Ovary (tissue), 9 donors: ENCODE measurements around the gene NBEA. TPM values are rescaled to one million over a fixed set of nuclear protein-coding genes. Genes with fewer than 3 reads are reported as not detected.

Source experiments
- DNase-seq, 5 donors: peaks; one replicate each; pipeline ENCODE4 v3.0.0-alpha.2; 2019 to 2020
- H3K27ac ChIP-seq, 2 donors: fragments of 200-600 bp; one replicate each; pipeline versions ENCODE4 v1.5.1 to v1.8.0; 2019 to 2022
- H3K27me3 ChIP-seq: fragments of 200-600 bp; one replicate; pipeline ENCODE4 v1.8.0; 2022
- H3K36me3 ChIP-seq: fragments of 200-600 bp; sonication (generic); one replicate; pipeline ENCODE4 v1.5.1; 2019
- H3K4me1 ChIP-seq: one replicate; pipeline ENCODE4 v1.8.1; 2013; ENCODE audit warnings: mild to moderate bottlenecking, moderate library complexity; ENCODE audit not compliant: insufficient read depth
- H3K4me3 ChIP-seq: fragments of 200-600 bp; sonication (generic); one replicate; pipeline ENCODE4 v1.5.1; 2017
- H3K9me3 ChIP-seq, 2 donors: fragments of 200-600 bp in 1 of 2; sonication (generic) in 1 of 2; one replicate each; pipeline versions ENCODE4 v1.5.1 to v1.8.1; 2013 to 2019; ENCODE audit warnings: mild to moderate bottlenecking in 1 of 2, moderate library complexity in 1 of 2
- EP300 ChIP-seq: sonication (generic); formaldehyde crosslinking; IDR thresholded peaks from one replicate; pipeline ENCODE4 v1.6.1; 2017; ENCODE audit warnings: antibody characterized with exemption
- POLR2A ChIP-seq: fragments of 450-650 bp; IDR thresholded peaks from one replicate; pipeline ENCODE4 v1.6.1; 2017; ENCODE audit warnings: antibody characterized with exemption, mild to moderate bottlenecking, moderate library complexity
- WGBS, 3 donors: extraction: QIAGEN DNeasy Blood & Tissue Kit in 1 of 3; methylation state at CpG; one replicate each; pipeline versions ENCODE4 v1.1.5 to v1.1.7; 2013 to 2017; 5-methylcytosine and 5-hydroxymethylcytosine counted together
- intact Hi-C, 4 donors: fragments of 100-400 bp; cut with DNase I; formaldehyde crosslinking; loops; one replicate each; pipeline versions ENCODE4 v1.11.0 to v1.15.1; 2022 to 2023
- polyA plus RNA-seq, 2 donors: library from polyadenylated mRNA; stranded (reverse); fragments of 200-250 nt in 1 of 2; fragments of 350-450 nt in 1 of 2; fragmentation: Illumina TruSeq in 1 of 2; extraction: RNeasy Lipid Tissue Mini Kit (QIAGEN cat#74804) in 1 of 2; gene quantifications; one replicate each; pipeline ENCODE4 v1.2.3, GENCODE V29; 2013 to 2014
- total RNA-seq, 7 donors: library from RNA; depleted of rRNA in 2 of 7; stranded (reverse); fragments of >200 nt in 2 of 7; fragmentation: NEBNext Ultra II Directional in 3 of 7; extraction: Animal tissue kit (Norgen Biotek cat#: 25700) in 3 of 7; gene quantifications; one replicate each; pipeline versions ENCODE4 v1.1.0 to v1.2.4, GENCODE V29; 2016 to 2023
- TF ChIP-seq, protein P1 (sequence below), 3 donors: fragments of 450-650 bp in 2 of 3; fragments of 200-600 bp in 1 of 3; IDR thresholded peaks; one replicate each; pipeline versions ENCODE4 v1.5.1 to v1.8.0; 2016 to 2022; ENCODE audit warnings: antibody characterized with exemption in 3 of 3, mild to moderate bottlenecking in 1 of 3
- donor health status: DM: no; HTN: no; CAD: no; lungs with moderate emphysema.
- donor health status: DM: no; HTN: no; CAD: no.
- donor health status: Bipolar disorder and iron deficiency.
- donor health status: DM: yes; HTN: yes; CAD: no.
- donor health status: DM: no; HTN: no; CAD: no.
- donor health status: DM: yes; HTN: yes; CAD: no.

NBEA gene
- total and polyA plus RNA-seq, 9 donors = 5.8 to 18.9 (median 16.0) TPM

DNA sequence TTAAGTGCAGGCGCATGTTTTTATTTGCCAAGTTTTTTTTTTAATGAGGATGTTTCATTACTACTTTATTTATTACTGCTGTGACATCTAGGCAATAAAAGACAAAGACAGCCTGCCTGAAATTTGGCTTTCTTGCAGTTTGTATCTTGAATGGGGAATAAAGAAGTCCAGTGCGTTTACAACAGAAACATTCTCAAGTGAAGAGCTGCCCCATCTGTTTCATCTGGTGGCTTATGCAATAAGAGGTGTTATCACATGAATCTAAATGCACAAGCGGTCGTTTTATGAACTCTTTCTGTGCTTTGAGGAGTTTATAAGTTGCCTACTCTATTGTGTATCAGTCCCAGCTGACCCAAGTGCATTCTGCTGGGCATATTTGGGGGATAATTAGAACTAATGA is 547.0 kb downstream of the NBEA start:
- Histone ChIP-seq H3K27ac (no peak overlapping the region), H3K36me3 (no peaks in the 10 kb centered on the region), H3K9me3 (no peaks in the 10 kb centered on the region), H3K4me3 (no peak overlapping the region), H3K4me1 (no peaks in the 10 kb centered on the region), H3K27me3 (no peaks in the 10 kb centered on the region)
- TF ChIP-seq, protein P1, sequence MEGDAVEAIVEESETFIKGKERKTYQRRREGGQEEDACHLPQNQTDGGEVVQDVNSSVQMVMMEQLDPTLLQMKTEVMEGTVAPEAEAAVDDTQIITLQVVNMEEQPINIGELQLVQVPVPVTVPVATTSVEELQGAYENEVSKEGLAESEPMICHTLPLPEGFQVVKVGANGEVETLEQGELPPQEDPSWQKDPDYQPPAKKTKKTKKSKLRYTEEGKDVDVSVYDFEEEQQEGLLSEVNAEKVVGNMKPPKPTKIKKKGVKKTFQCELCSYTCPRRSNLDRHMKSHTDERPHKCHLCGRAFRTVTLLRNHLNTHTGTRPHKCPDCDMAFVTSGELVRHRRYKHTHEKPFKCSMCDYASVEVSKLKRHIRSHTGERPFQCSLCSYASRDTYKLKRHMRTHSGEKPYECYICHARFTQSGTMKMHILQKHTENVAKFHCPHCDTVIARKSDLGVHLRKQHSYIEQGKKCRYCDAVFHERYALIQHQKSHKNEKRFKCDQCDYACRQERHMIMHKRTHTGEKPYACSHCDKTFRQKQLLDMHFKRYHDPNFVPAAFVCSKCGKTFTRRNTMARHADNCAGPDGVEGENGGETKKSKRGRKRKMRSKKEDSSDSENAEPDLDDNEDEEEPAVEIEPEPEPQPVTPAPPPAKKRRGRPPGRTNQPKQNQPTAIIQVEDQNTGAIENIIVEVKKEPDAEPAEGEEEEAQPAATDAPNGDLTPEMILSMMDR (IDR thresholded peaks at IDR 0.05) = no peak
- no peak for TF ChIP-seq EP300
- TF ChIP-seq POLR2A = no peak
- DNase-seq = no peak
- 65 to 81% (median 78%) methylated on average over 4 of the region's 4 CpGs for WGBS, 3 donors
- intact Hi-C loops = no loop called here

DNA sequence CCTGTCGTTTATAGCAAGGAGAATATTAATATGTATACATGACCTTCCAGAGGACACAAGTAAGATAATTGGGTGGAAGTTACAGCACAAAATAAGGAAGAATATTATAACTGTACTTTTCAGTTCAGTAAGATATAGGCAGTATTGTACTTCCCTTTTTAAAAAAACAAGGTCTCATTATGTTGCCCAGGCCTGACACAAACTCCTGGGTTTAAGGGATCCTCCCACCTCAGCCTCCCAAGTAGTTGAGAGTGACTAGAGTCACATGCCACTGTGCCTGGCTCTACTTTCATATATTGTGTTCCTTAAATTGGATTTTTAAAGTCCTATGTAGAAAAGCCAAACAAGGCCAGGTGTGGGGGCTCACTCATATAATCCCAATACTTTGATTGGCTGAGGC is 553.9 kb downstream of the NBEA start:
- H3K4me3 ChIP-seq = no peak overlapping the region
- H3K27me3 ChIP-seq = no peaks in the 10 kb centered on the region
- no peaks in the 10 kb centered on the region for H3K9me3 ChIP-seq
- H3K4me1 ChIP-seq = no peaks in the 10 kb centered on the region
- H3K36me3 ChIP-seq = no peaks in the 10 kb centered on the region
- 77 to 83% (median 81%) methylated on average over 1 of the region's 1 CpG for WGBS, 3 donors
- TF ChIP-seq POLR2A = no peak
- no peak overlapping the region for H3K27ac ChIP-seq
- intact Hi-C loops = no loop called here
- DNase-seq = no peak

DNA sequence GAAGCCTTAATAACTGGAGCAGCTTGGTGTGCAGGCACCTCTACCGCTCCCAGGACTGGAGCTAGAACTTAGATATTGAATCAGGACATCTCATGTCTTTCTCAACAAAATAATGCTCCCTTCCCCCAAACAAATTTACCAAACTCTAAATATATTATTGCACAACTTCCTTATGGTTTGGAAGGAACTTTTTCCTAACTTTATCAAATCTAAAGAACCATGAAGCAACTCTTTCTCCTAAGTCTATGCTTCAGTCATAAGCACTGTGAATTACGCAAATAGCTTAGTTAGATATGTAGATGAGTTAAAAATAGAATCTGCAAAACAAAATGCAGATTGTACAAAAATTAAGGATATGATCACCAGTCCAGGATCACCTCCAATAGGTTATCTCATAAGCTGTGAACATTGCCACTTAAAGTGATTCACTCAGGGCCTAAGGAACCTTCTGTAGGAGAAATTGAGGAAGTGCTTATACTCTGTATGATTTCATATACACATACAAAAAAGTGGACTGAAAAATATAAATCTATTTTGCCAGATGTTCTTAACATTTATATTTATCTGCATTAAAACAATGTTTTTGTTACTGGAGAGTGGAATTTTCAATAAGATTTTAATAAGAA is 554.8 kb downstream of the NBEA start:
- H3K4me3 ChIP-seq = no peak overlapping the region
- peaks cover under 1% of the 10 kb centered on the region for H3K4me1 ChIP-seq
- no peak for DNase-seq
- no peaks in the 10 kb centered on the region for H3K27me3 ChIP-seq
- no peaks in the 10 kb centered on the region for H3K9me3 ChIP-seq
- 91 to 96% (median 95%) methylated on average over 2 of the region's 2 CpGs for WGBS, 3 donors
- no peak overlapping the region for H3K27ac ChIP-seq
- intact Hi-C loops = no loop called here
- no peak for TF ChIP-seq POLR2A
- TF ChIP-seq, protein P1 (IDR thresholded peaks at IDR 0.05) = no peak
- TF ChIP-seq EP300 = no peak
- no peaks in the 10 kb centered on the region for H3K36me3 ChIP-seq

DNA sequence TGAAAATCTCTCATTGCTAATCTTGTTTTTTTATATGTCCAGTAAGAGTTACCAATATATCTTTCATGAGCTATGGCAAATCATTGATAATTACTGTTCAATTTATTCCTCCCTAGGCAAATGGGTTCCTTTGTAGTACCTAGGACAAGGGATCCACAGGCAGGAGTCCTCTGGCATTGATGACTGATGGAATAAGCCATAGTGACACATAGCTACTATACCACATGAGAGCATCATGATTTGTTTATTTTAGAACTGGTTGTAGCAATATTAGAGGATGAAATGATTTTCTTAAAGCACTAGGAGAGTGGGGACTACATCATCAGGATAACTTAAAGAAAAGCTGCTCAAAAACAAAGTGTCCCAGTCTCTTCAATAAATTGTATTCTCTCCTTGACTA is 556.2 kb downstream of the NBEA start:
- no peak for TF ChIP-seq POLR2A
- TF ChIP-seq, protein P1 (IDR thresholded peaks at IDR 0.05) = no peak
- TF ChIP-seq EP300 = no peak
- Histone ChIP-seq H3K4me1 (peaks cover 1% of the 10 kb centered on the region), H3K4me3 (no peak overlapping the region), H3K36me3 (no peaks in the 10 kb centered on the region), H3K9me3 (no peaks in the 10 kb centered on the region), H3K27ac (no peak overlapping the region), H3K27me3 (no peaks in the 10 kb centered on the region)
- DNase-seq = no peak
- intact Hi-C loops = no loop called here

DNA sequence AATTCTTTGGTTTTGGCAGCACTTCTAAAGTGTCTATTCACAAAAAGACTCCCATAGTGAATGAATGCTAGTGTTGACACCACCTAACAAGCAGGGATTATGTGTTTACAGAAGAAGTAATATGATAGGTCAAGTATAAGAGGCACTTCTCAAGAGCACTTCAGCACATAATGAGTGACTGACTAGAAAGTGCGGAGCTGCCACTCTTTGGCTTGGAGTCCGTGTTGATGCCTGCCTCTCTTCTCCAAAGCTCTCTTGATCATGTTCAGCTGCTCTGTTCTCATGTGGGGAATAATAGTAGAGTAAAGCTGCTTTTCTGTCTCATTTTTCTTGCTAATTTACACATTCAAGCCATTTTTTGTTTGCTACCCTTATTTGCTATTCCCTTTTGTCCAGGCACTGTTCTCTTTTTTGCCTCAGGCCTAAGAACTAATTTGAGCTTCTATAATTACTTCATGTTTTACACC is 557.2 kb downstream of the NBEA start:
- WGBS, 3 donors = 94 to 98% (median 97%) methylated on average over 2 of the region's 2 CpGs
- Histone ChIP-seq H3K36me3 (no peaks in the 10 kb centered on the region), H3K27me3 (no peaks in the 10 kb centered on the region), H3K4me1 (peaks cover 1% of the 10 kb centered on the region), H3K4me3 (no peak overlapping the region), H3K27ac (no peak overlapping the region), H3K9me3 (no peaks in the 10 kb centered on the region)
- intact Hi-C loops = no loop called here
- TF ChIP-seq EP300 (no peak), POLR2A (no peak)
- TF ChIP-seq, protein P1 (IDR thresholded peaks at IDR 0.05) = no peak
- no peak for DNase-seq
